GM19043 (cell line): ENCODE measurements around the gene AMIGO1.

Experiments
- ATAC-seq: cut with Tn5 transposase; IDR thresholded peaks from one replicate; pipeline ENCODE4 v1.9.1; 2021; ENCODE audit warnings: low read depth; ENCODE audit not compliant: unreplicated experiment

The AMIGO1 gene, protein sequence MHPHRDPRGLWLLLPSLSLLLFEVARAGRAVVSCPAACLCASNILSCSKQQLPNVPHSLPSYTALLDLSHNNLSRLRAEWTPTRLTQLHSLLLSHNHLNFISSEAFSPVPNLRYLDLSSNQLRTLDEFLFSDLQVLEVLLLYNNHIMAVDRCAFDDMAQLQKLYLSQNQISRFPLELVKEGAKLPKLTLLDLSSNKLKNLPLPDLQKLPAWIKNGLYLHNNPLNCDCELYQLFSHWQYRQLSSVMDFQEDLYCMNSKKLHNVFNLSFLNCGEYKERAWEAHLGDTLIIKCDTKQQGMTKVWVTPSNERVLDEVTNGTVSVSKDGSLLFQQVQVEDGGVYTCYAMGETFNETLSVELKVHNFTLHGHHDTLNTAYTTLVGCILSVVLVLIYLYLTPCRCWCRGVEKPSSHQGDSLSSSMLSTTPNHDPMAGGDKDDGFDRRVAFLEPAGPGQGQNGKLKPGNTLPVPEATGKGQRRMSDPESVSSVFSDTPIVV

DNA sequence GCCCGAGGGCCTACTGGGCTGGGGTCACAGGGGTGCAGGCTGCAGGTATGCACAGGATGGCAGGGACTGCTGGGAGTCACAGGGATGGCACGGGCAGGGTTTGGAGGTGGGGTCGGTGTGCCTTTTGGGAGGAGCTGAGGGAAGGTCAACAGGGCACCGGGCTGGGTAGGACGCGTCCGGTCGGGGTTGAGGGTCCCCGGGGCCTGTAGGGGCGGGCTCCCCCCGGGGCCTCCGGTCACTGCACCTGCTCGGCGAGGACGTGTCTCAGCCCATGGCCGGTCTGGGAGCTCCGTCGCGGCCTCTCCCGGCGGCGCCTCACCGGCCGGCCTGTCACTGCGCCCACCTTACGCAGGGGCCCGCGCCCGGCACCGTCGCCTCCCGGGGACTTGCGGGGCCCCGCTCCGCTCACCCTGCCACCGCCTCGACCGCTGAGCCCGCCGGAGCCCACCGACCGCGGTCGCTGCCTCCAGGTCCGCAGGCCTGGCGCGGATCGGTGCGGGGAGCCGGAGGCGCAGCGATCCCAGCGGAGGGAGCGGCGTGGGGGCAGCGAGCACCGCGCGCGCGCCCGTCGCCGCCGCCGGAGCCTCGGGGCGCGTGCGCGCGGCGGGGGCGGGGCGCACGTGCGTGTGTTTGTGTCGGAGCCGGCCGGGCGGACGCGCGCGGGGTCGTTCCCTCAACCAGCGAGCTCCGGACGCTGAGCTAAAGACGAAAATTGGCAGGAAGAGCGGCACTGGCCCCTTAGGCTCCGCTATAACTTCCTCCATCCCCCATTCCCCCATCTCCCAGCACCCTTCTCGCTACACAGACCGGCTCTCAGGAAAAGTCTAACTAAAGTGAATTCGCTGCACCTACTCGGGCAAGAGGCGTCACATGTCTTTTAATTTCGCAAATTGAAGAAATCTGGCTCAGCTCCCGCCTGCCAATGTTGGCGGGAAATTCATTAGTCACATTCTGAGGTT is at the start of gene AMIGO1:
Gene AMIGO1 (minus strand): TSS at position 552 of the 959 bp plus-strand sequence. CDS start 815 bp downstream, outside the sequence.
- no peak for ATAC-seq

- ATAC-seq, result no peak
Measured at GRCh38 chr1:109557520-109557919, 48.0 kb upstream of the AMIGO1 start.

DNA sequence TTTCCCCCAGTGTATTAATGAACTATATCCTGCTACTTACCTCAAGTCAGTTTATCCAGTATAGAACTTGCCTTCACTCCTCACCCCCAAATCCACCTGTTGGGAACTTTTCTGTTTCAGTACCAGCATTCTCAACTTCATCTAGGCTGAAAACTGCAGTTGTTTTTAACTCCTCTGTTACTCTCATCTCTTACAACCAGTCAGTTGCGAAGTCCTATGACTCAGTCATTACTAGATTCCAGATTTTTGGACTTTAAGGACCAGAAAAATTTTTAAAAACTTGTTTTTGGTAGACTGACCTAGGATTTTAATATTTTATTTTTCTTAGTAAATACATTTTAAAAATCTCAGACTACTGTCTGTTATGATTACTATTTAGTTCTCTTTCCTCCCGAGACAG is 47.0 kb upstream of the AMIGO1 start:
- no peak for ATAC-seq

DNA sequence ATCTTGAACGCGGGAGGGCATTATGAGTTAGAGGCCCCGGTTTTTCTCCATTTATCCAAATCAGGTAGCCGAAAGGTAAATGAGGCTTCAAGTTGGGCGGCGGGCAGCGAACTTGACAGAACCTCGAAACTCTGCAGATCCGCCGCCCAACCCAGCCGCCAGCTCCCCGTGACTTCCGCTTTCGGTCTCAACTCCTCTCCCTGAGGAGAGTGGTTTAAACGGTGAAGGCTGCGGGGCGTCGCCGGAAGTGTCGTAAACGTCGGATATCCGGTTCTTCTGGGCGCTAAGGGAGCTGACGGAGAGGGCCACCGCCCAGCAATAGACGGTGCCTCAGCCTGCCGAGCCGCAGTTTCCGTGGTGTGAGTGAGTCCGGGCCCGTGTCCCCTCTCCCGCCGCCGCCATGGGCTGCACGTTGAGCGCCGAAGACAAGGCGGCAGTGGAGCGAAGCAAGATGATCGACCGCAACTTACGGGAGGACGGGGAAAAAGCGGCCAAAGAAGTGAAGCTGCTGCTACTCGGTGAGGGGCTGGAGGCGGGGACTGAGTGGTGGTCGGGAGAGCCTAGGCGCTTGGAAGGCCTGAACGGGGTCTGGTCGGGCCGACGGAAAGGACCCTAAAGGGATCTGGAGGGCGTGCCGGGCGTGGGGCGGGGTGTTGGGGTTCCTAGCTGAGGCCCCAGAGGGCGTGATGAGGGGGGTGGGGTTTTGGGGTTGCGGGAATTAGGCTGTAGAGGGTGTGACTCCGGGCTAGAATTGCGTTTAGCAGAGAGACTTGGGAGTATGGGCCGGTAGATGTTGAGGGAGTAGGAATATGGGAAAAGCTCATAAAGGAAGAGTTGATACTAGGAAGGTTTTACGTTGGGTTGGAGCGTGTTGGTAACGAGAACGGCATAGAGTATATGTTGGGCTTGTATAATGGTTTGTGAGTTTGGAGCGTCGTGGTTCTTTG is 39.1 kb upstream of the AMIGO1 start, which contains the start of gene GNAI3:
Gene GNAI3 (plus strand): TSS at position 295 of the 947 bp plus-strand sequence. CDS start 106 bp downstream, at position 401.
- ATAC-seq, result peak; percentile 81

DNA sequence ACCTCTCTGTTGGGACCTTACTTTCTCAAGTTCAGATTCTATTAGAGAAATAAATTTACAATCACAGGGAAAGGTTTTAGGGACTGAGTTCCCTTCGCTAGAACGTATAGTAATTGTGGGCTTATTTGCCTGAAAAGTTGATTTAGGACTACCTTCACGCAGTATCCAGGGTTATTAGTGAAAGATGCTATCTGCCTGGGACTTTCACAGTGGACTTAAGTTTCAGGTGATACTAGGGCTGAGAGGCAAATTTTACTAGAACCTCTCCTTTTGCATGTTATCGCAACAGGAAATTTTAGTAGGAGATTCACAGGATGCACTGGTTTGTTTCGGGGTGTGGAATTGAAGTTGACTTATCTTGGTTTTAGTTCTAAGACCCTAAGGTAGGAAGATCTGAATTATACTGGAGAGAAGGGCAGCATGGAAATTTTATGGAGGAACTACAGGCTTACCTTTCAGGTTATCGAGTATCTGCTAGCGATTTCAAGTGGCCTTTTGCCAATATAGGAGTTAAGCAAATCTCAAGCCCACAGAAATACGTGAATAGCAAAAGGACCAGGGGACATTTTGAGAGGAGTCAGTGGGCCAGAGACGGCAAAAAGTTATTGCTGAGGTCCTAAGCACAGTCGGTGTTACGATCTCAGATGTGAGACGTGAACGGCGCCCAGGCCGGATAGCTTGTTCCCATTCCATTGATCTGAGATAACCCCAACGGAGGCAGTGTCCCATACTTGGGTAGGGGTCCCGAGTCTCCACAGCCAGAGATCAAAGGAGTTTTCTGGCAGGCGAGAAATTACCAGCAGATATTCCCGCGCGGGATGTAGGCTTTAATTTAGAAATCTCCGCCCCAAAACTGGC is 38.2 kb upstream of the AMIGO1 start:
- no peak for ATAC-seq

- ATAC-seq, result no peak
Measured at GRCh38 chr1:109546311-109547109, 37.0 kb upstream of the AMIGO1 start.

DNA sequence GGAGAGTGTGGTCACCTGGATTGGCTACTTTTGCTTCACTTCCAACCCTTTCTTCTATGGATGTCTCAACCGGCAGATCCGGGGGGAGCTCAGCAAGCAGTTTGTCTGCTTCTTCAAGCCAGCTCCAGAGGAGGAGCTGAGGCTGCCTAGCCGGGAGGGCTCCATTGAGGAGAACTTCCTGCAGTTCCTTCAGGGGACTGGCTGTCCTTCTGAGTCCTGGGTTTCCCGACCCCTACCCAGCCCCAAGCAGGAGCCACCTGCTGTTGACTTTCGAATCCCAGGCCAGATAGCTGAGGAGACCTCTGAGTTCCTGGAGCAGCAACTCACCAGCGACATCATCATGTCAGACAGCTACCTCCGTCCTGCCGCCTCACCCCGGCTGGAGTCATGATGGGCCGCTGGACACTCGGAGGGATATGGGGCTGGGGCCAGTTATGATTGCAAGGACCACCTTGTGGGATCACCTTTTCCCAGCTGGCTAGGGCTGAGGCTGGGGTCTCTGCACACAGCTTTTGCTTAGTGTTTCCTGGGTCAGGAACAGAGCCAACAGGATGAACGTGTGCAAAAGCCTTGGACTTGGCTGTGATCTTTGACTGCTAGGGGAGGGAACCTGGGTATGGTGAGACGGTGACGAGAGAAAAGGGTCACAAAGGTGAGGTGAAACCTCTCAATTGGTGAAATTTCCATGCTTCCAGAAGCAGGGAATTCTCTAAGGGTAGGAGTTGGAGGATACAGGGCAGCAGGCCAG is 34.6 kb upstream of the AMIGO1 start:
- ATAC-seq, result no peak

DNA sequence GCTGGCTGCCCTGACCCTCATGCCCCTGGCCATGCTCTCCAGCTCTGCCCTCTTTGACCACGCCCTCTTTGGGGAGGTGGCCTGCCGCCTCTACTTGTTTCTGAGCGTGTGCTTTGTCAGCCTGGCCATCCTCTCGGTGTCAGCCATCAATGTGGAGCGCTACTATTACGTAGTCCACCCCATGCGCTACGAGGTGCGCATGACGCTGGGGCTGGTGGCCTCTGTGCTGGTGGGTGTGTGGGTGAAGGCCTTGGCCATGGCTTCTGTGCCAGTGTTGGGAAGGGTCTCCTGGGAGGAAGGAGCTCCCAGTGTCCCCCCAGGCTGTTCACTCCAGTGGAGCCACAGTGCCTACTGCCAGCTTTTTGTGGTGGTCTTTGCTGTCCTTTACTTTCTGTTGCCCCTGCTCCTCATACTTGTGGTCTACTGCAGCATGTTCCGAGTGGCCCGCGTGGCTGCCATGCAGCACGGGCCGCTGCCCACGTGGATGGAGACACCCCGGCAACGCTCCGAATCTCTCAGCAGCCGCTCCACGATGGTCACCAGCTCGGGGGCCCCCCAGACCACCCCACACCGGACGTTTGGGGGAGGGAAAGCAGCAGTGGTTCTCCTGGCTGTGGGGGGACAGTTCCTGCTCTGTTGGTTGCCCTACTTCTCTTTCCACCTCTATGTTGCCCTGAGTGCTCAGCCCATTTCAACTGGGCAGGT is 33.9 kb upstream of the AMIGO1 start:
- ATAC-seq, result no peak

GRCh38 chr1:109542657-109543056 is 33.1 kb upstream of the AMIGO1 start:
- no peak for ATAC-seq

DNA sequence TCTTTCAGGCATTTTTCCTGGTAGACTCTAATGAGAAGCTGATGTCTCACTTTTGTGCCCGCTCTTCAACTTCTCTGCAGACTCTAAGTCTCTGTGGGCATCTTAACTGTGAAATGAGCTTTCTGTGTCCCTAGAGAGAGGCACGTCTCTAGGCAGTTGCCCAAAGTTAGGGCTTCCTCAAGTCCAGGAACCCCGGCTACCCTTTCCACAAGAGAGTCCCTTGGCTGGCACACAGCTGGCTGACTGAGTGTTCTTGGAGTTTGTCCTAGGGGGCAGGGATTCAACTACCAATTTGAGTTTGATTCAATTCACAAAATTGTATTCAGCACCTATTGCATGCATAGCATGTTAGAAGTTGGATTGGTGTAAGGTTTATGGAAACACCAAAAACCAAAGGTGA is 31.6 kb upstream of the AMIGO1 start:
- ATAC-seq, result no peak

GRCh38 chr1:109539676-109540075 is 30.1 kb upstream of the AMIGO1 start, which contains the start of gene GPR61:
GPR61 (plus strand) TSS chr1:109539872; CDS start chr1:109543023, 3,151 bp downstream.
- ATAC-seq, result no peak

GRCh38 chr1:109538827-109539555 is 29.5 kb upstream of the AMIGO1 start:
- no peak for ATAC-seq

GRCh38 chr1:109537450-109538178 is 28.1 kb upstream of the AMIGO1 start:
- no peak for ATAC-seq

DNA sequence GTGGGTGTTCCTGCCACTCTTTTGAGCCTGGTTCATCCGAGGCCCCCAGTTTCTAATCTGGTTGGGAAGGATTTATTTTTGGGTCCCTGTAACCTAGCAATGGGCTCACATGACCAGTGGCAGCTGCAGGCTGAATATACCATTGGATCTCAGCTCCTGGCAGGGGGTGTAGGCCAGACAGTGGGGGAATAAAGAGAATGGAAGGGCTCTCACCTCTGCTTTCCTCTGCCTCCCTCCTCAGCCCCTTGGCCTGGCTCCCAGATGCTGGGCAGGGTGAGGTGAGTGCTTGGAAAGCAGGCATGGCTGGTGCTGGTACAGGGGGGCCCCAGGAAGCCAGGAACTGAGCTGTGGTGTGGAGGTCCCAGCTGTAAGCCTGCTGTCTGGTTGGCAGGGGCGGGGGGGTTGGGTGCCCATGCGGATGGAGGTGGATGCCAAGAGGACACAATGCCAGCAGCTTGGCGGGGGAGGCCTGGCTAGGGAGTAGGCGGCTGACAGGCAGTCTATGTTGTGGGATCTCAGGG is 26.5 kb upstream of the AMIGO1 start:
- ATAC-seq, result no peak

DNA sequence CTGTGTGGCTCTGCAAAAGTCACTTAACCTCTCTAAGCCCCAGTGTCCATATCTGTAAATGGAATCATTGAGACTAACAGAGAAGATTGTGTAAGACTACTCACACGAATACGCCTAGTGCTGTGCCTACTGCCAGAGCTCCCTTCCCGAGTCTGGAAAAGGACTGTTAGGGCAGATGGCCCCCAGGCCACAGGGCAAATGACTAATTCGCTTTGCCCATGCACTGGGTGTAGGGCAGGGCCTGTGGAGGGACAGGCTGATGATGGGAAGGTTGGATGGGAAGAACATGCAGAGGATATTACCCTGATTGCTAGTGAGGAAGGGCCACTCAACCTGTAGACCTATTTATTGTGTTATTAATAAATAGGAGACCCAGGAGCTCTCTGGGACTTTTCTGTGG is 26.0 kb upstream of the AMIGO1 start:
- ATAC-seq, result no peak
